ENCODE data around the gene SPEN. TPM values are rescaled to one million over a fixed set of nuclear protein-coding genes. Genes with fewer than 3 reads are reported as not detected.

The SPEN gene
- total RNA-seq, 1 donor from 2014 or later, result 123 TPM

DNA sequence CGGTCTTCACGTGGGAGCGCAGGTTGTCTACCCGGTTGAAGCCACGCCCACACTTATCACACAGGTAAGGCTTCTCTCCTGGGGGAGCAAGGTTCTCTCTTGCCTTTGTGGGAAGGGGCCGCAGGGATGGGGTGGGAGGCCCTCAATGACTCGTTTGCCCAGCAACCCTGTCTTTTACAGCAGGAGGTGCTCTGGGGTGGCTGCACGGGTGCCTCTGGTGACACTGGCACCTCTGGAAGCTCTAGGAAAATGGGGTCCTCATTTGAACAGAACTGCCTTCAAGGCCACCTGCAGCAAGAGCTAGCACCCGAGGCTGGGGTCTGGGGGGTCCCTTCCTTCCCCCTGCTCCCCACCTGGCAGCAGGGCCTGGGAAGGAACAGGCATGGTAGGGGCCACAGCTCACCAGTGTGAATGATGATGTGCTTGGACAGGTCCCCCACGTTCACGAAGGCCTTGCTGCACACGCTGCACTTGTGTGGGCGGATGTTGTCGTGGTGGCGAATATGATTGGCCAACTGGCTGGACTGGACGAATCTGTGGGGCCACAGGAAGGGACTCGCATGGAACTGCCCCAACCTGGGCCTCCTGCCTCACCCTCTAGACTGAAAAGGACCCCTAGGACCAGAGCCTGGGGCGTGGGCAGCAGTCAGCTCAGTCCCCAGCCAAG is 95.3 kb downstream of the SPEN start:
- TF ChIP-seq, protein P1, sequence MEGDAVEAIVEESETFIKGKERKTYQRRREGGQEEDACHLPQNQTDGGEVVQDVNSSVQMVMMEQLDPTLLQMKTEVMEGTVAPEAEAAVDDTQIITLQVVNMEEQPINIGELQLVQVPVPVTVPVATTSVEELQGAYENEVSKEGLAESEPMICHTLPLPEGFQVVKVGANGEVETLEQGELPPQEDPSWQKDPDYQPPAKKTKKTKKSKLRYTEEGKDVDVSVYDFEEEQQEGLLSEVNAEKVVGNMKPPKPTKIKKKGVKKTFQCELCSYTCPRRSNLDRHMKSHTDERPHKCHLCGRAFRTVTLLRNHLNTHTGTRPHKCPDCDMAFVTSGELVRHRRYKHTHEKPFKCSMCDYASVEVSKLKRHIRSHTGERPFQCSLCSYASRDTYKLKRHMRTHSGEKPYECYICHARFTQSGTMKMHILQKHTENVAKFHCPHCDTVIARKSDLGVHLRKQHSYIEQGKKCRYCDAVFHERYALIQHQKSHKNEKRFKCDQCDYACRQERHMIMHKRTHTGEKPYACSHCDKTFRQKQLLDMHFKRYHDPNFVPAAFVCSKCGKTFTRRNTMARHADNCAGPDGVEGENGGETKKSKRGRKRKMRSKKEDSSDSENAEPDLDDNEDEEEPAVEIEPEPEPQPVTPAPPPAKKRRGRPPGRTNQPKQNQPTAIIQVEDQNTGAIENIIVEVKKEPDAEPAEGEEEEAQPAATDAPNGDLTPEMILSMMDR (IDR thresholded peaks at IDR 0.05), result no peak
- H3K27ac Mint-ChIP-seq, result no peak overlapping the region
- H3K36me3 Mint-ChIP-seq (ENCODE audit: low read depth), result peaks cover 82% of the 10 kb centered on the region
- H3K4me1 Mint-ChIP-seq, result peaks cover 14% of the 10 kb centered on the region
- H3K4me3 Mint-ChIP-seq, result no peak overlapping the region
- no peak for DNase-seq
- intact Hi-C loops (cut with micrococcal nuclease), result no loop called here
- ChIA-PET CTCF (no interaction called here), POLR2A (interaction anchor here (0.5 to 1.8 kb wide), 3 partner anchors 32 to 339 kb away, joined by 3 to 6 read pairs (median 6); partner anchors contain the start of gene ZBTB17)
- no peaks in the 10 kb centered on the region for H3K27me3 Mint-ChIP-seq
- no peaks in the 10 kb centered on the region for H3K9me3 Mint-ChIP-seq
- ATAC-seq (ENCODE audit: low read depth), result no peak

DNA sequence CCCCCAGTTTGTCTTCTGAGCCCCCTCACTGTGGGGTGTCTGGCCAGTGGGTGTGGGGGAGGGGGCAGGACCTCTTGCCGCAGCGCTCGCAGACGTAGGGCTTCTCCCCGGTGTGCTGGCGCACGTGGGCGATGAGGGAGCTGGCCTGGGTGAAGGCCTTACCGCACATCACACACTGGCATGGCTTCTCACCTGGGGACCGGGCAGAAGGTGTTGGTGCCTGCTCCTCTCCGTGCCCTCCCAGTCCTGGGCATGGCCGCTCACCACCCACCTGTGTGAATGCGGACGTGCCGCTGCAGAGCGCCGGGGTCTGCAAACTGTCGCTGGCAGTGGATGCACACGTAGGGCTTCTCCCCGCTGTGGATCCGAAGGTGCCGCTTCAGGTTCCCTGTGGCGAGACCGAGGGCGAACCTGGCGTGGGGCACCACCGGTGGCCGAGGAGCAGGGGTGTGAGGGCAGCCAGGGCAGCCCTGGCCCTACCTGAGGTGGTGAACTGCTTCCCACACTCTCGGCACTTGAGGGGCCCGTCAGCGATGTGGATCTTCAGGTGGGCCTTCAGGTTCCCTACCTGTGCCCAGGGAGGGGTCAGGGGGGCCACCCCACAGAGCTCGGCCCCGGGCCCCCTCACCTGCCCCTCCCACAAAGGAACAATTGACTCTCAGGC is 96.0 kb downstream of the SPEN start:
- H3K9me3 Mint-ChIP-seq, result no peaks in the 10 kb centered on the region
- no peak for ATAC-seq (ENCODE audit: low read depth)
- H3K4me1 Mint-ChIP-seq, result peaks cover 19% of the 10 kb centered on the region
- ChIA-PET POLR2A (interaction anchor here (1.2 kb wide), 1 partner anchor 31 kb away, joined by 3 read pairs; no protein-coding TSS in a partner anchor), CTCF (no interaction called here)
- H3K4me3 Mint-ChIP-seq, result no peak overlapping the region
- peaks cover 81% of the 10 kb centered on the region for H3K36me3 Mint-ChIP-seq (ENCODE audit: low read depth)
- H3K27me3 Mint-ChIP-seq, result no peaks in the 10 kb centered on the region
- DNase-seq, result no peak
- intact Hi-C loops (cut with micrococcal nuclease), result no loop called here
- no peak overlapping the region for H3K27ac Mint-ChIP-seq
- TF ChIP-seq, protein P1 (IDR thresholded peaks at IDR 0.05), result no peak

DNA sequence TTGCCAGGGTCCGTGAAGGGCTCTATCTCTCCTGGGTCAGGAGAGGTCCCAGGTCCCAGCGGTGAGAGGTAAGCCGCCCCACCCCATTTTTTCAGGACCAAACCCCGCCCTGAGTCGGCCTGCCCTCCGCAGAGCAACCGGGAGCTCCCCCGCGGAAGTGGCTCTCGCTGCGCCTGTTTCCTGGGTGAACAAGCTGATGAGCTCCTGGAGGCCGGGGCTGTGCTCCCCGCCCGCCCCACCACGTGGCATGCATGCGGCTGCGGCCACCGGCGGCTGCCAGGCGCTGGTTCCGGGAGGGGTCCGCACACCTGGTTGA is 96.4 kb downstream of the SPEN start:
- Mint-ChIP-seq H3K36me3 (ENCODE audit: low read depth) (peaks cover 81% of the 10 kb centered on the region), H3K4me3 (no peak overlapping the region), H3K27me3 (no peaks in the 10 kb centered on the region), H3K4me1 (peaks cover 24% of the 10 kb centered on the region), H3K27ac (no peak overlapping the region), H3K9me3 (no peaks in the 10 kb centered on the region)
- intact Hi-C loops (cut with micrococcal nuclease), result no loop called here
- TF ChIP-seq, protein P1 (IDR thresholded peaks at IDR 0.05), result no peak
- ChIA-PET POLR2A (interaction anchor here (0.6 to 1.2 kb wide), 2 partner anchors 31 to 372 kb away, joined by 3 read pairs; no protein-coding TSS in a partner anchor), CTCF (interaction anchor here (0.9 kb wide), 1 partner anchor 128 kb away, joined by 3 read pairs; no protein-coding TSS in a partner anchor)
- DNase-seq (no peak), ATAC-seq (ENCODE audit: low read depth) (no peak)

DNA sequence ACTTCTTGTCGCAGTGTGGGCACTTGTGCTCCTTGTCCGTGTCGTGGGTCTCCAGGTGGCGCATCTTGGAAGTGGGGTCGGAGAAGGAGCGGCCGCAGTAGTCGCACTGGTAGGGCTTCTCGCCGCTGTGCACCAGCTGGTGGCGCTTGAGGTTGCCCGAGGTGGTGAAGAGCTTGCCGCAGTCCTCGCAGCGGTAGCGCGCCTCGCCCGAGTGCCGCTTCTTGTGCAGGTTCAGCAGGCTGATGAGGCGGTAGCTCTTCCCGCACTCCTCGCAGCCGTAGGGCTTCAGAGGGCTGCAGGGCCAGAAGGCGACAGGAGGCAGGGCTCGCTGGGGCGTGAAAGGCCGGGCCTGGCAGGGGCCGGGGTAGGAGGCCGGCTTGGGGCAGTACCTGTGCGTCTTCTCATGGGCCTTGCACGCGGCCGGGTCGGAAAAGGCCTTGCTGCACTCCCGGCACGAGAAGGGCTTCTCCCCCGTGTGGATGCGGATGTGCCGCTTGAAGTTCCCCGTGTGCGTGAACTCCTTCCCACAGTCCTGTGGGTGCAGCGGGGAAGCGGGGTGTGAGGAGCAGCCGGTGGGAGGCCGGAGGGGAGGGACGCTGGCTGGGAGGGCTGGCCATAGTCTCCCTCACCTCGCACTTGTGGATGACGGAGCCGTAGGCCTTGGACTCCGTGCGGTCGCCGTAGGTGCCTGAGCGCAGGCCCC is 97.0 kb downstream of the SPEN start:
- H3K27ac Mint-ChIP-seq, result no peak overlapping the region
- peaks cover 29% of the 10 kb centered on the region for H3K4me1 Mint-ChIP-seq
- intact Hi-C loops (cut with micrococcal nuclease), result loop anchor here (5.0 kb wide), 1 partner anchor 48 kb away; no protein-coding TSS in a partner anchor

More for the DNA sequence above, 97.0 kb downstream of the SPEN start:
- ChIA-PET CTCF (interaction anchor here (0.9 kb wide), 1 partner anchor 129 kb away, joined by 3 read pairs; no protein-coding TSS in a partner anchor), POLR2A (interaction anchor here (0.6 to 1.2 kb wide), 3 partner anchors 30 to 372 kb away, joined by 3 read pairs; partner anchors contain the start of gene SPEN)
- no peak for ATAC-seq (ENCODE audit: low read depth)
- peaks cover 79% of the 10 kb centered on the region for H3K36me3 Mint-ChIP-seq (ENCODE audit: low read depth)
- TF ChIP-seq, protein P1 (IDR thresholded peaks at IDR 0.05), result no peak
- no peaks in the 10 kb centered on the region for H3K9me3 Mint-ChIP-seq
- H3K27me3 Mint-ChIP-seq, result no peaks in the 10 kb centered on the region
- no peak overlapping the region for H3K4me3 Mint-ChIP-seq
- DNase-seq, result no peak
